Peyer's patch (tissue), 4 donors: ENCODE measurements around the gene THAP10. TPM values are rescaled to one million over a fixed set of nuclear protein-coding genes. Genes with fewer than 3 reads are reported as not detected.
A peak's percentile ranks its signal among the peaks of the same experiment; 100 is the strongest.

ENCODE experiments used
- DNase-seq, 3 donors: peaks; one replicate each; pipeline ENCODE4 v3.0.0-alpha.2; 2017 to 2019
- H3K27ac ChIP-seq, 4 donors: fragments of 200-600 bp; sonication (generic); one replicate each; pipeline ENCODE4 v1.5.1; 2016 to 2019
- H3K27me3 ChIP-seq, 2 donors: fragments of 200-600 bp; sonication (generic); one replicate each; pipeline ENCODE4 v1.5.1; 2019
- H3K36me3 ChIP-seq, 3 donors: fragments of 200-600 bp; sonication (generic); one replicate each; pipeline ENCODE4 v1.5.1; 2016 to 2019
- H3K4me1 ChIP-seq, 4 donors: fragments of 200-600 bp; sonication (generic); one replicate each; pipeline ENCODE4 v1.5.1; 2016 to 2019
- H3K4me3 ChIP-seq, 4 donors: fragments of 200-600 bp; sonication (generic); 1 replicate in 3 of 4; 2 replicates in 1 of 4; pipeline ENCODE4 v1.5.1; 2016 to 2019; ENCODE audit warnings: mild to moderate bottlenecking in 1 of 4
- H3K9me3 ChIP-seq, 4 donors: fragments of 200-600 bp; sonication (generic); one replicate each; pipeline ENCODE4 v1.5.1; 2016 to 2019; ENCODE audit warnings: mild to moderate bottlenecking in 1 of 4
- CTCF ChIP-seq, 6 experiments: fragments of 450-650 bp in 4 of 6; fragments of 200-600 bp in 2 of 6; sonication (generic) in 1 of 6; IDR thresholded peaks; one replicate each; pipeline ENCODE4 v1.5.1; 2017 to 2019; ENCODE audit warnings: antibody characterized with exemption in 6 of 6, mild to moderate bottlenecking in 3 of 6, moderate library complexity in 1 of 6
- POLR2A ChIP-seq, 2 donors: fragments of 450-650 bp; IDR thresholded peaks; one replicate each; pipeline ENCODE4 v1.5.1; 2017; ENCODE audit warnings: antibody characterized with exemption in 2 of 2, mild to moderate bottlenecking in 2 of 2, moderate library complexity in 2 of 2
- total RNA-seq, 4 donors: library from RNA; depleted of rRNA; stranded (reverse); fragments of >200 nt; gene quantifications; one replicate each; pipeline ENCODE4 v1.1.0, GENCODE V29; 2016

Gene THAP10
- total RNA-seq, 4 donors from 2014 or later = 1.2 to 6.0 (median 2.1) TPM

GRCh38 chr15:70853973-70854665 is 38.1 kb downstream of the THAP10 start, which contains the start of gene LARP6:
Gene LARP6, minus strand, starts transcription at chr15:70854157. Its CDS starts 69 bp downstream, at chr15:70854088.
- peak in 1 of 3 donors; percentile 57 for DNase-seq
- Histone ChIP-seq H3K4me3 (peak within 1 kb of the TSS; percentile 46 to 73 (median 62)), H3K27me3 (no peaks in the 10 kb centered on the region), H3K4me1 (peaks cover 0 to 11% (median 0%) of the 10 kb centered on the region in 4 donors), H3K9me3 (no peaks in the 10 kb centered on the region), H3K36me3 (no peaks in the 10 kb centered on the region), H3K27ac (peak within 1 kb of the TSS; percentile 63 to 83 (median 72))
- TF ChIP-seq CTCF (IDR thresholded peaks at IDR 0.05) (no peak), POLR2A (IDR thresholded peaks at IDR 0.05) (no peak)

- DNase-seq = no peak
- H3K27me3 ChIP-seq = no peaks in the 10 kb centered on the region
- peak overlapping the region; percentile 46 to 73 (median 62) for H3K4me3 ChIP-seq
- peak overlapping the region; percentile 63 to 83 (median 72) for H3K27ac ChIP-seq
- no peaks in the 10 kb centered on the region for H3K36me3 ChIP-seq
- peaks cover 0 to 11% (median 0%) of the 10 kb centered on the region in 4 donors for H3K4me1 ChIP-seq
- TF ChIP-seq POLR2A (IDR thresholded peaks at IDR 0.05) (no peak), CTCF (IDR thresholded peaks at IDR 0.05) (no peak)
- H3K9me3 ChIP-seq = no peaks in the 10 kb centered on the region
Measured at GRCh38 chr15:70853318-70853972, 38.8 kb downstream of the THAP10 start.

GRCh38 chr15:70852501-70853317 is 39.5 kb downstream of the THAP10 start:
- Histone ChIP-seq H3K27ac (peak overlapping the region in 2 of 4 donors; percentile 72 to 83), H3K9me3 (no peaks in the 10 kb centered on the region), H3K36me3 (no peaks in the 10 kb centered on the region), H3K4me1 (peaks cover 0 to 11% (median 0%) of the 10 kb centered on the region in 4 donors), H3K4me3 (peak overlapping the region; percentile 46 to 73 (median 62)), H3K27me3 (no peaks in the 10 kb centered on the region)
- no peak for TF ChIP-seq CTCF (IDR thresholded peaks at IDR 0.05)
- no peak for TF ChIP-seq POLR2A (IDR thresholded peaks at IDR 0.05)
- DNase-seq = no peak

- Histone ChIP-seq H3K4me3 (no peak overlapping the region), H3K36me3 (no peaks in the 10 kb centered on the region), H3K27me3 (no peaks in the 10 kb centered on the region), H3K9me3 (no peaks in the 10 kb centered on the region), H3K4me1 (peaks cover 0 to 11% (median 0%) of the 10 kb centered on the region in 4 donors), H3K27ac (no peak overlapping the region)
- no peak for DNase-seq
- TF ChIP-seq POLR2A (IDR thresholded peaks at IDR 0.05) (no peak), CTCF (IDR thresholded peaks at IDR 0.05) (no peak)
Measured at GRCh38 chr15:70851889-70852288, 40.3 kb downstream of the THAP10 start.

GRCh38 chr15:70845602-70846360 is 46.5 kb downstream of the THAP10 start:
- no peak for DNase-seq
- H3K4me1 ChIP-seq = no peaks in the 10 kb centered on the region
- no peaks in the 10 kb centered on the region for H3K27me3 ChIP-seq
- TF ChIP-seq POLR2A (IDR thresholded peaks at IDR 0.05) (no peak), CTCF (IDR thresholded peaks at IDR 0.05) (no peak)
- H3K4me3 ChIP-seq = no peak overlapping the region
- no peaks in the 10 kb centered on the region for H3K9me3 ChIP-seq
- H3K27ac ChIP-seq = no peak overlapping the region
- H3K36me3 ChIP-seq = no peaks in the 10 kb centered on the region
